GM23338 (cell line): ENCODE data around the gene GRAMD4. TPM values are rescaled to one million over a fixed set of nuclear protein-coding genes. Genes with fewer than 3 reads are reported as not detected.
A peak's percentile ranks its signal among the peaks of the same experiment; 100 is the strongest.

Source experiments
- ATAC-seq: fragments of 200-7000 bp; cut with Tn5 transposase; 3 replicates; pipeline ENCODE4 v1.9.1; 2020
- DNase-seq: peaks from one replicate; pipeline ENCODE4 v3.0.0-alpha.2; 2015; ENCODE audit warnings: low spot score
- H2AFZ ChIP-seq: fragments of 200-600 bp; sonication (generic); 2 replicates; pipeline ENCODE4 v1.8.0; 2016; ENCODE audit warnings: antibody characterized with exemption, mild to moderate bottlenecking, moderate library complexity
- H3F3A ChIP-seq: fragments of 200-600 bp; sonication (generic); replicated peaks from 2 replicates; pipeline ENCODE4 v1.8.0; 2017; ENCODE audit warnings: antibody characterized with exemption, mixed run types, low read depth
- H3K27ac ChIP-seq: fragments of 200-600 bp; sonication (generic); 2 replicates; pipeline ENCODE4 v1.6.1; 2016; ENCODE audit warnings: low read depth
- H3K27me3 ChIP-seq: fragments of 200-600 bp; sonication (generic); 2 replicates; pipeline ENCODE4 v1.8.0; 2016; ENCODE audit warnings: mild to moderate bottlenecking, mixed run types, moderate library complexity; ENCODE audit not compliant: insufficient read depth
- H3K36me3 ChIP-seq: fragments of 200-600 bp; sonication (generic); 2 replicates; pipeline ENCODE4 v1.8.0; 2016; ENCODE audit warnings: mild to moderate bottlenecking; ENCODE audit not compliant: insufficient read depth
- H3K4me1 ChIP-seq: fragments of 200-600 bp; sonication (generic); 2 replicates; pipeline ENCODE4 v1.8.0; 2016; ENCODE audit warnings: mild to moderate bottlenecking, moderate library complexity; ENCODE audit not compliant: insufficient read depth
- H3K4me2 ChIP-seq: fragments of 200-600 bp; sonication (generic); 2 replicates; pipeline ENCODE4 v1.7.1; 2017; ENCODE audit warnings: mixed run types
- H3K4me3 ChIP-seq: fragments of 200-600 bp; sonication (generic); 2 replicates; pipeline ENCODE4 v1.6.1; 2016; ENCODE audit warnings: mixed run types
- H3K79me2 ChIP-seq: fragments of 200-600 bp; sonication (generic); replicated peaks from 2 replicates; pipeline ENCODE4 v1.8.0; 2017; ENCODE audit warnings: mild to moderate bottlenecking; ENCODE audit not compliant: insufficient read depth
- H3K9me2 ChIP-seq: fragments of 200-600 bp; sonication (generic); 2 replicates; pipeline ENCODE4 v1.8.0; 2017; ENCODE audit not compliant: insufficient read depth
- H4K20me1 ChIP-seq: fragments of 200-600 bp; sonication (generic); replicated peaks from 2 replicates; pipeline ENCODE4 v1.8.0; 2017; ENCODE audit warnings: mild to moderate bottlenecking; ENCODE audit not compliant: insufficient read depth
- H3K27ac Mint-ChIP-seq: 2 replicates; pipeline ENCODE4 v1.8.0; 2020; ENCODE audit warnings: inconsistent platforms, mild to moderate bottlenecking, moderate library complexity, mixed read lengths
- H3K27me3 Mint-ChIP-seq: 3 replicates; pipeline ENCODE4 v1.8.0; 2022; ENCODE audit warnings: low read depth, mild to moderate bottlenecking, moderate library complexity, mixed read lengths, inconsistent platforms; ENCODE audit not compliant: insufficient read depth, poor library complexity
- H3K36me3 Mint-ChIP-seq: 3 replicates; pipeline ENCODE4 v1.8.0; 2021; ENCODE audit warnings: low read depth, mild to moderate bottlenecking, inconsistent platforms, moderate library complexity, mixed read lengths
- H3K4me1 Mint-ChIP-seq: 3 replicates; pipeline ENCODE4 v1.8.0; 2020; ENCODE audit warnings: mild to moderate bottlenecking, inconsistent platforms, mixed read lengths
- H3K4me3 Mint-ChIP-seq: 3 replicates; pipeline ENCODE4 v1.8.0; 2021; ENCODE audit warnings: moderate library complexity, mild to moderate bottlenecking, inconsistent platforms, mixed read lengths
- H3K9me3 Mint-ChIP-seq: 3 replicates; pipeline ENCODE4 v1.8.0; 2020; ENCODE audit warnings: moderate library complexity, mild to moderate bottlenecking, inconsistent platforms, mixed read lengths
- CREB1 ChIP-seq: fragments of 250-450 bp; sonication (Bioruptor Pico); IDR thresholded peaks from 2 replicates; pipeline ENCODE4 v1.5.0; 2020; ENCODE audit warnings: low read depth, mild to moderate bottlenecking, moderate library complexity
- EZH2 ChIP-seq: fragments of 200-600 bp; sonication (generic); IDR thresholded peaks from one replicate; pipeline ENCODE4 v1.8.0; 2017; ENCODE audit warnings: antibody characterized with exemption, mild to moderate bottlenecking, low read depth; ENCODE audit not compliant: unreplicated experiment
- NANOG ChIP-seq: IDR thresholded peaks from 2 replicates; pipeline ENCODE4 v1.6.1; 2016; ENCODE audit warnings: antibody characterized with exemption, borderline replicate concordance
- POLR2AphosphoS5 ChIP-seq: IDR thresholded peaks from 2 replicates; pipeline ENCODE4 v1.6.1; 2016; ENCODE audit warnings: antibody characterized with exemption, low read depth
- STAT1 ChIP-seq: IDR thresholded peaks from one replicate; pipeline ENCODE4 v1.6.1; 2016; ENCODE audit warnings: antibody characterized with exemption; ENCODE audit not compliant: unreplicated experiment
- ZNF114 ChIP-seq: fragments of 250-450 bp; sonication (Bioruptor Pico); IDR thresholded peaks from 2 replicates; pipeline ENCODE4 v1.5.0; 2020; ENCODE audit warnings: mild to moderate bottlenecking, moderate library complexity
- ZNF331 ChIP-seq: fragments of 250-450 bp; sonication (Bioruptor Pico); IDR thresholded peaks from 2 replicates; pipeline ENCODE4 v1.5.0; 2020; ENCODE audit warnings: low read depth, mild to moderate bottlenecking, moderate library complexity
- polyA plus RNA-seq: library from polyadenylated mRNA; unstranded; fragments of >200 nt; fragmentation: Nextera tagmentation; extraction: Ambion mirVana; gene quantifications from 2 replicates; pipeline ENCODE4 v1.2.1, GENCODE V29; 2016
- total RNA-seq: library from RNA; depleted of rRNA; stranded (reverse); fragments of >200 nt; shearing (Covaris generic); gene quantifications from 2 replicates; pipeline ENCODE4 v1.2.3, GENCODE V29; 2014
- TF ChIP-seq, protein P1 (sequence below): fragments of 250-450 bp; sonication (Bioruptor Pico); IDR thresholded peaks from 2 replicates; pipeline ENCODE4 v1.5.0; 2020; ENCODE audit warnings: mild to moderate bottlenecking, moderate library complexity
- TF ChIP-seq, protein P2 (sequence below), 2 experiments: fragments of 200-600 bp in 1 of 2; sonication (generic) in 1 of 2; conservative IDR thresholded peaks; 2 replicates each; pipeline versions ENCODE4 v1.5.1 to v1.6.1; 2016 to 2017; ENCODE audit warnings: antibody characterized with exemption in 2 of 2, low read depth in 2 of 2, mild to moderate bottlenecking in 2 of 2, moderate library complexity in 1 of 2
- TF ChIP-seq, protein P3 (sequence below): IDR thresholded peaks from one replicate; pipeline ENCODE4 v1.6.1; 2018; ENCODE audit warnings: antibody characterized with exemption; ENCODE audit not compliant: unreplicated experiment
- TF ChIP-seq, protein P4 (sequence below): IDR thresholded peaks from 2 replicates; pipeline ENCODE4 v1.6.1; 2016; ENCODE audit warnings: antibody characterized with exemption

The GRAMD4 gene
- total and polyA plus RNA-seq, 2 experiments from 2014 or later = 2.7 to 81.8 TPM

DNA sequence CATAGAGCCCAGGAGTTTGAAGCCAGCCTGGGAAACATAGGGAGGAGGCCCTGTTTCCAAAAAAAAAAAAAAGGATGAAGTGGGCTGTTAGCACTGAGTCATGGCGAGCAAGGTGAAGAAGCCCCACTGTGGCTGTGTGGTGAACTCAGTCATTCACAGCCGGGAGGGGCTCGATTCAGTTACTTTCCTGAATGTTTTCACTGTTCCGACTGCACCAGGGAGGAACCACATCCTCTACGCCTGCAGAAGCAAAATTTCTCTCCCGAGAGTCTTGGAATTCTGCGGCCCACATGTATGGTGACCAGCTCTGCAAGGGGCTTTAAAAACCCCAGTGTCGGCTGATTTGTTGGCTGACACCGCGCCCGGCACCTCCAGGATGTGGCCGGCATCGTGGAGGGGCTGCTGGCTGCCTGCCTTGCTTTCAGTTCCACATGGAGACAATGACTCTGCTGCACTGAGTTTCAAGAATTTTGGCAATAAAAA, 27.8 kb upstream of the GRAMD4 start:
- peaks cover 31% of the 10 kb centered on the region; the same call in 2 of the 3 replicates for H3K4me1 Mint-ChIP-seq
- no peak overlapping the region for H3K4me2 ChIP-seq
- H4K20me1 ChIP-seq = no peaks in the 10 kb centered on the region; the same call in 1 of the 2 replicates
- ATAC-seq (no peak), DNase-seq (no peak)
- no peaks in the 10 kb centered on the region for H3K36me3 Mint-ChIP-seq
- no peak overlapping the region for H3K4me3 Mint-ChIP-seq
- no peak overlapping the region for H3K27ac ChIP-seq
- H3F3A ChIP-seq = no peaks in the 10 kb centered on the region
- no peaks in the 10 kb centered on the region for H3K9me3 Mint-ChIP-seq
- no peak overlapping the region for H3K4me3 ChIP-seq
- TF ChIP-seq NANOG (no peak), STAT1 (no peak), CREB1 (CRISPR knock-in tag) (no peak), ZNF331 (CRISPR knock-in tag) (no peak), POLR2AphosphoS5 (no peak), ZNF114 (CRISPR knock-in tag) (no peak), EZH2 (no peak)
- TF ChIP-seq, protein P1, sequence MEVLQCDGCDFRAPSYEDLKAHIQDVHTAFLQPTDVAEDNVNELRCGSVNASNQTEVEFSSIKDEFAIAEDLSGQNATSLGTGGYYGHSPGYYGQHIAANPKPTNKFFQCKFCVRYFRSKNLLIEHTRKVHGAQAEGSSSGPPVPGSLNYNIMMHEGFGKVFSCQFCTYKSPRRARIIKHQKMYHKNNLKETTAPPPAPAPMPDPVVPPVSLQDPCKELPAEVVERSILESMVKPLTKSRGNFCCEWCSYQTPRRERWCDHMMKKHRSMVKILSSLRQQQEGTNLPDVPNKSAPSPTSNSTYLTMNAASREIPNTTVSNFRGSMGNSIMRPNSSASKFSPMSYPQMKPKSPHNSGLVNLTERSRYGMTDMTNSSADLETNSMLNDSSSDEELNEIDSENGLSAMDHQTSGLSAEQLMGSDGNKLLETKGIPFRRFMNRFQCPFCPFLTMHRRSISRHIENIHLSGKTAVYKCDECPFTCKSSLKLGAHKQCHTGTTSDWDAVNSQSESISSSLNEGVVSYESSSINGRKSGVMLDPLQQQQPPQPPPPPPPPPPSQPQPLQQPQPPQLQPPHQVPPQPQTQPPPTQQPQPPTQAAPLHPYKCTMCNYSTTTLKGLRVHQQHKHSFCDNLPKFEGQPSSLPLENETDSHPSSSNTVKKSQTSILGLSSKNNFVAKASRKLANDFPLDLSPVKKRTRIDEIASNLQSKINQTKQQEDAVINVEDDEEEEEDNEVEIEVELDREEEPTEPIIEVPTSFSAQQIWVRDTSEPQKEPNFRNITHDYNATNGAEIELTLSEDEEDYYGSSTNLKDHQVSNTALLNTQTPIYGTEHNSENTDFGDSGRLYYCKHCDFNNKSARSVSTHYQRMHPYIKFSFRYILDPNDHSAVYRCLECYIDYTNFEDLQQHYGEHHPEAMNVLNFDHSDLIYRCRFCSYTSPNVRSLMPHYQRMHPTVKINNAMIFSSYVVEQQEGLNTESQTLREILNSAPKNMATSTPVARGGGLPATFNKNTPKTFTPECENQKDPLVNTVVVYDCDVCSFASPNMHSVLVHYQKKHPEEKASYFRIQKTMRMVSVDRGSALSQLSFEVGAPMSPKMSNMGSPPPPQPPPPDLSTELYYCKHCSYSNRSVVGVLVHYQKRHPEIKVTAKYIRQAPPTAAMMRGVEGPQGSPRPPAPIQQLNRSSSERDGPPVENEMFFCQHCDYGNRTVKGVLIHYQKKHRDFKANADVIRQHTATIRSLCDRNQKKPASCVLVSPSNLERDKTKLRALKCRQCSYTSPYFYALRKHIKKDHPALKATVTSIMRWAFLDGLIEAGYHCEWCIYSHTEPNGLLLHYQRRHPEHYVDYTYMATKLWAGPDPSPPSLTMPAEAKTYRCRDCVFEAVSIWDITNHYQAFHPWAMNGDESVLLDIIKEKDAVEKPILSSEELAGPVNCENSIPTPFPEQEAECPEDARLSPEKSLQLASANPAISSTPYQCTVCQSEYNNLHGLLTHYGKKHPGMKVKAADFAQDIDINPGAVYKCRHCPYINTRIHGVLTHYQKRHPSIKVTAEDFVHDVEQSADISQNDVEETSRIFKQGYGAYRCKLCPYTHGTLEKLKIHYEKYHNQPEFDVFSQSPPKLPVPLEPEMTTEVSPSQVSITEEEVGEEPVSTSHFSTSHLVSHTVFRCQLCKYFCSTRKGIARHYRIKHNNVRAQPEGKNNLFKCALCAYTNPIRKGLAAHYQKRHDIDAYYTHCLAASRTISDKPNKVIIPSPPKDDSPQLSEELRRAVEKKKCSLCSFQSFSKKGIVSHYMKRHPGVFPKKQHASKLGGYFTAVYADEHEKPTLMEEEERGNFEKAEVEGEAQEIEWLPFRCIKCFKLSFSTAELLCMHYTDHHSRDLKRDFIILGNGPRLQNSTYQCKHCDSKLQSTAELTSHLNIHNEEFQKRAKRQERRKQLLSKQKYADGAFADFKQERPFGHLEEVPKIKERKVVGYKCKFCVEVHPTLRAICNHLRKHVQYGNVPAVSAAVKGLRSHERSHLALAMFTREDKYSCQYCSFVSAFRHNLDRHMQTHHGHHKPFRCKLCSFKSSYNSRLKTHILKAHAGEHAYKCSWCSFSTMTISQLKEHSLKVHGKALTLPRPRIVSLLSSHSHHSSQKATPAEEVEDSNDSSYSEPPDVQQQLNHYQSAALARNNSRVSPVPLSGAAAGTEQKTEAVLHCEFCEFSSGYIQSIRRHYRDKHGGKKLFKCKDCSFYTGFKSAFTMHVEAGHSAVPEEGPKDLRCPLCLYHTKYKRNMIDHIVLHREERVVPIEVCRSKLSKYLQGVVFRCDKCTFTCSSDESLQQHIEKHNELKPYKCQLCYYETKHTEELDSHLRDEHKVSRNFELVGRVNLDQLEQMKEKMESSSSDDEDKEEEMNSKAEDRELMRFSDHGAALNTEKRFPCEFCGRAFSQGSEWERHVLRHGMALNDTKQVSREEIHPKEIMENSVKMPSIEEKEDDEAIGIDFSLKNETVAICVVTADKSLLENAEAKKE (CRISPR knock-in tag) = no peak
- TF ChIP-seq, protein P2, sequence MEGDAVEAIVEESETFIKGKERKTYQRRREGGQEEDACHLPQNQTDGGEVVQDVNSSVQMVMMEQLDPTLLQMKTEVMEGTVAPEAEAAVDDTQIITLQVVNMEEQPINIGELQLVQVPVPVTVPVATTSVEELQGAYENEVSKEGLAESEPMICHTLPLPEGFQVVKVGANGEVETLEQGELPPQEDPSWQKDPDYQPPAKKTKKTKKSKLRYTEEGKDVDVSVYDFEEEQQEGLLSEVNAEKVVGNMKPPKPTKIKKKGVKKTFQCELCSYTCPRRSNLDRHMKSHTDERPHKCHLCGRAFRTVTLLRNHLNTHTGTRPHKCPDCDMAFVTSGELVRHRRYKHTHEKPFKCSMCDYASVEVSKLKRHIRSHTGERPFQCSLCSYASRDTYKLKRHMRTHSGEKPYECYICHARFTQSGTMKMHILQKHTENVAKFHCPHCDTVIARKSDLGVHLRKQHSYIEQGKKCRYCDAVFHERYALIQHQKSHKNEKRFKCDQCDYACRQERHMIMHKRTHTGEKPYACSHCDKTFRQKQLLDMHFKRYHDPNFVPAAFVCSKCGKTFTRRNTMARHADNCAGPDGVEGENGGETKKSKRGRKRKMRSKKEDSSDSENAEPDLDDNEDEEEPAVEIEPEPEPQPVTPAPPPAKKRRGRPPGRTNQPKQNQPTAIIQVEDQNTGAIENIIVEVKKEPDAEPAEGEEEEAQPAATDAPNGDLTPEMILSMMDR (conservative IDR thresholded peaks at IDR 0.05; ENCODE audit: low read depth in 2 of 2) = no peak
- TF ChIP-seq, protein P3, sequence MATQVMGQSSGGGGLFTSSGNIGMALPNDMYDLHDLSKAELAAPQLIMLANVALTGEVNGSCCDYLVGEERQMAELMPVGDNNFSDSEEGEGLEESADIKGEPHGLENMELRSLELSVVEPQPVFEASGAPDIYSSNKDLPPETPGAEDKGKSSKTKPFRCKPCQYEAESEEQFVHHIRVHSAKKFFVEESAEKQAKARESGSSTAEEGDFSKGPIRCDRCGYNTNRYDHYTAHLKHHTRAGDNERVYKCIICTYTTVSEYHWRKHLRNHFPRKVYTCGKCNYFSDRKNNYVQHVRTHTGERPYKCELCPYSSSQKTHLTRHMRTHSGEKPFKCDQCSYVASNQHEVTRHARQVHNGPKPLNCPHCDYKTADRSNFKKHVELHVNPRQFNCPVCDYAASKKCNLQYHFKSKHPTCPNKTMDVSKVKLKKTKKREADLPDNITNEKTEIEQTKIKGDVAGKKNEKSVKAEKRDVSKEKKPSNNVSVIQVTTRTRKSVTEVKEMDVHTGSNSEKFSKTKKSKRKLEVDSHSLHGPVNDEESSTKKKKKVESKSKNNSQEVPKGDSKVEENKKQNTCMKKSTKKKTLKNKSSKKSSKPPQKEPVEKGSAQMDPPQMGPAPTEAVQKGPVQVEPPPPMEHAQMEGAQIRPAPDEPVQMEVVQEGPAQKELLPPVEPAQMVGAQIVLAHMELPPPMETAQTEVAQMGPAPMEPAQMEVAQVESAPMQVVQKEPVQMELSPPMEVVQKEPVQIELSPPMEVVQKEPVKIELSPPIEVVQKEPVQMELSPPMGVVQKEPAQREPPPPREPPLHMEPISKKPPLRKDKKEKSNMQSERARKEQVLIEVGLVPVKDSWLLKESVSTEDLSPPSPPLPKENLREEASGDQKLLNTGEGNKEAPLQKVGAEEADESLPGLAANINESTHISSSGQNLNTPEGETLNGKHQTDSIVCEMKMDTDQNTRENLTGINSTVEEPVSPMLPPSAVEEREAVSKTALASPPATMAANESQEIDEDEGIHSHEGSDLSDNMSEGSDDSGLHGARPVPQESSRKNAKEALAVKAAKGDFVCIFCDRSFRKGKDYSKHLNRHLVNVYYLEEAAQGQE = no peak
- TF ChIP-seq, protein P4, sequence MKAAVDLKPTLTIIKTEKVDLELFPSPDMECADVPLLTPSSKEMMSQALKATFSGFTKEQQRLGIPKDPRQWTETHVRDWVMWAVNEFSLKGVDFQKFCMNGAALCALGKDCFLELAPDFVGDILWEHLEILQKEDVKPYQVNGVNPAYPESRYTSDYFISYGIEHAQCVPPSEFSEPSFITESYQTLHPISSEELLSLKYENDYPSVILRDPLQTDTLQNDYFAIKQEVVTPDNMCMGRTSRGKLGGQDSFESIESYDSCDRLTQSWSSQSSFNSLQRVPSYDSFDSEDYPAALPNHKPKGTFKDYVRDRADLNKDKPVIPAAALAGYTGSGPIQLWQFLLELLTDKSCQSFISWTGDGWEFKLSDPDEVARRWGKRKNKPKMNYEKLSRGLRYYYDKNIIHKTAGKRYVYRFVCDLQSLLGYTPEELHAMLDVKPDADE = no peak
- H3K4me1 ChIP-seq = no peaks in the 10 kb centered on the region
- no peaks in the 10 kb centered on the region for H3K36me3 ChIP-seq
- H2AFZ ChIP-seq = no peak overlapping the region
- H3K9me2 ChIP-seq = no peaks in the 10 kb centered on the region
- peak overlapping the region; percentile 23; the same call in 1 of the 2 replicates for H3K27ac Mint-ChIP-seq
- H3K79me2 ChIP-seq = peaks cover 12% of the 10 kb centered on the region; the same call in 1 of the 2 replicates
- H3K27me3 ChIP-seq = no peaks in the 10 kb centered on the region
- peaks cover 9% of the 10 kb centered on the region for H3K27me3 Mint-ChIP-seq
